Ovary (tissue), 9 donors: ENCODE results near the gene PTCRA. TPM values are rescaled to one million over a fixed set of nuclear protein-coding genes. Genes with fewer than 3 reads are reported as not detected.
"Not testable (repeated sequence)": the region's sequence is repeated elsewhere in the genome, so short reads cannot be mapped to it uniquely, and the experiment has no call there.

Experiments used
- DNase-seq, 5 donors: peaks; one replicate each; pipeline ENCODE4 v3.0.0-alpha.2; 2019 to 2020
- H3K27ac ChIP-seq, 2 donors: fragments of 200-600 bp; one replicate each; pipeline versions ENCODE4 v1.5.1 to v1.8.0; 2019 to 2022
- H3K27me3 ChIP-seq: fragments of 200-600 bp; one replicate; pipeline ENCODE4 v1.8.0; 2022
- H3K36me3 ChIP-seq: fragments of 200-600 bp; sonication (generic); one replicate; pipeline ENCODE4 v1.5.1; 2019
- H3K4me1 ChIP-seq: one replicate; pipeline ENCODE4 v1.8.1; 2013; ENCODE audit warnings: mild to moderate bottlenecking, moderate library complexity; ENCODE audit not compliant: insufficient read depth
- H3K4me3 ChIP-seq: fragments of 200-600 bp; sonication (generic); one replicate; pipeline ENCODE4 v1.5.1; 2017
- H3K9me3 ChIP-seq, 2 donors: fragments of 200-600 bp in 1 of 2; sonication (generic) in 1 of 2; one replicate each; pipeline versions ENCODE4 v1.5.1 to v1.8.1; 2013 to 2019; ENCODE audit warnings: mild to moderate bottlenecking in 1 of 2, moderate library complexity in 1 of 2
- CTCF ChIP-seq, 3 donors: fragments of 450-650 bp in 2 of 3; fragments of 200-600 bp in 1 of 3; IDR thresholded peaks; one replicate each; pipeline versions ENCODE4 v1.5.1 to v1.8.0; 2016 to 2022; ENCODE audit warnings: antibody characterized with exemption in 3 of 3, mild to moderate bottlenecking in 1 of 3
- EP300 ChIP-seq: sonication (generic); formaldehyde crosslinking; IDR thresholded peaks from one replicate; pipeline ENCODE4 v1.6.1; 2017; ENCODE audit warnings: antibody characterized with exemption
- POLR2A ChIP-seq: fragments of 450-650 bp; IDR thresholded peaks from one replicate; pipeline ENCODE4 v1.6.1; 2017; ENCODE audit warnings: antibody characterized with exemption, mild to moderate bottlenecking, moderate library complexity
- WGBS, 3 donors: extraction: QIAGEN DNeasy Blood & Tissue Kit in 1 of 3; methylation state at CpG; one replicate each; pipeline versions ENCODE4 v1.1.5 to v1.1.7; 2013 to 2017; 5-methylcytosine and 5-hydroxymethylcytosine counted together
- intact Hi-C, 4 donors: fragments of 100-400 bp; cut with DNase I; formaldehyde crosslinking; loops; one replicate each; pipeline versions ENCODE4 v1.11.0 to v1.15.1; 2022 to 2023
- polyA plus RNA-seq, 2 donors: library from polyadenylated mRNA; stranded (reverse); fragments of 200-250 nt in 1 of 2; fragments of 350-450 nt in 1 of 2; fragmentation: Illumina TruSeq in 1 of 2; extraction: RNeasy Lipid Tissue Mini Kit (QIAGEN cat#74804) in 1 of 2; gene quantifications; one replicate each; pipeline ENCODE4 v1.2.3, GENCODE V29; 2013 to 2014
- total RNA-seq, 7 donors: library from RNA; depleted of rRNA in 2 of 7; stranded (reverse); fragments of >200 nt in 2 of 7; fragmentation: NEBNext Ultra II Directional in 3 of 7; extraction: Animal tissue kit (Norgen Biotek cat#: 25700) in 3 of 7; gene quantifications; one replicate each; pipeline versions ENCODE4 v1.1.0 to v1.2.4, GENCODE V29; 2016 to 2023
- donor health status: DM: no; HTN: no; CAD: no; lungs with moderate emphysema.
- donor health status: DM: no; HTN: no; CAD: no.
- donor health status: Bipolar disorder and iron deficiency.
- donor health status: DM: yes; HTN: yes; CAD: no.
- donor health status: DM: no; HTN: no; CAD: no.
- donor health status: DM: yes; HTN: yes; CAD: no.

Gene PTCRA
- total and polyA plus RNA-seq, 9 donors, result 0.55 TPM; not detected in 8

GRCh38 chr6:42942444-42942843 lies 26.6 kb downstream of the PTCRA start:
- 78 to 85% (median 79%) methylated on average over 7 of the region's 7 CpGs for WGBS, 3 donors
- Histone ChIP-seq H3K27me3 (no peaks in the 10 kb centered on the region), H3K36me3 (no peaks in the 10 kb centered on the region), H3K4me3 (no peak overlapping the region), H3K4me1 (no peaks in the 10 kb centered on the region), H3K9me3 (no peaks in the 10 kb centered on the region), H3K27ac (no peak overlapping the region)
- no peak for DNase-seq
- no peak for TF ChIP-seq POLR2A
- TF ChIP-seq EP300, result no peak
- no peak for TF ChIP-seq CTCF (IDR thresholded peaks at IDR 0.05)
- intact Hi-C loops, result no loop called here

GRCh38 chr6:42947950-42948349 lies 32.1 kb downstream of the PTCRA start:
- Histone ChIP-seq H3K36me3 (no peaks in the 10 kb centered on the region), H3K4me1 (no peaks in the 10 kb centered on the region), H3K9me3 (no peaks in the 10 kb centered on the region), H3K27ac (no peak overlapping the region), H3K27me3 (no peaks in the 10 kb centered on the region), H3K4me3 (no peak overlapping the region)
- intact Hi-C loops, result no loop called here
- no peak for DNase-seq
- TF ChIP-seq POLR2A (no peak), EP300 (no peak), CTCF (IDR thresholded peaks at IDR 0.05) (no peak)

- DNase-seq, result no peak
- intact Hi-C loops, result no loop called here
- no peaks in the 10 kb centered on the region for H3K4me1 ChIP-seq
- H3K27ac ChIP-seq, result no peak overlapping the region
- 87 to 90% (median 89%) methylated on average over 4 of the region's 4 CpGs for WGBS, 3 donors
- TF ChIP-seq EP300 (no peak), POLR2A (no peak), CTCF (IDR thresholded peaks at IDR 0.05) (no peak)
- H3K9me3 ChIP-seq, result no peaks in the 10 kb centered on the region
- H3K27me3 ChIP-seq, result no peaks in the 10 kb centered on the region
- H3K36me3 ChIP-seq, result no peaks in the 10 kb centered on the region
- H3K4me3 ChIP-seq, result no peak overlapping the region
Measured at GRCh38 chr6:42952389-42952788, 36.5 kb downstream of the PTCRA start.

- WGBS, 3 donors, result 82 to 90% (median 85%) methylated on average over 4 of the region's 4 CpGs
- H3K9me3 ChIP-seq, intact Hi-C loops, H3K4me1 ChIP-seq, H3K27ac ChIP-seq, H3K27me3 ChIP-seq, H3K36me3 ChIP-seq, H3K4me3 ChIP-seq, DNase-seq: not testable (repeated sequence)
Measured at GRCh38 chr6:42954405-42954804, 38.6 kb downstream of the PTCRA start.

- peaks cover 5% of the 10 kb centered on the region for H3K4me1 ChIP-seq
- no peaks in the 10 kb centered on the region for H3K9me3 ChIP-seq
- intact Hi-C loops, result no loop called here
- H3K36me3 ChIP-seq, result no peaks in the 10 kb centered on the region
- no peak overlapping the region for H3K27ac ChIP-seq
- no peak for TF ChIP-seq CTCF (IDR thresholded peaks at IDR 0.05)
- TF ChIP-seq POLR2A, result no peak
- no peak for TF ChIP-seq EP300
- no peaks in the 10 kb centered on the region for H3K27me3 ChIP-seq
- DNase-seq, result no peak
- WGBS, 3 donors, result 74 to 88% (median 87%) methylated on average over 8 of the region's 8 CpGs
- H3K4me3 ChIP-seq, result no peak overlapping the region
Measured at GRCh38 chr6:42958125-42958524, 42.3 kb downstream of the PTCRA start.
